GDM1 (cell line): ENCODE measurements around the gene RSL1D1.
"Not testable (repeated sequence)": the region's sequence is repeated elsewhere in the genome, so short reads cannot be mapped to it uniquely, and the experiment has no call there.

Source experiments
- DNase-seq: peaks from one replicate; lab custom pipeline; 2025; lab: John Stamatoyannopoulos, UW

RSL1D1 gene

GRCh38 chr16:11797166-11797956 lies 54.0 kb downstream of the RSL1D1 start, which contains the start of gene ZC3H7A:
ZC3H7A (minus strand) TSS chr16:11797258; CDS start chr16:11782354, 14,904 bp downstream.
- peak; percentile 97 for DNase-seq

GRCh38 chr16:11796227-11797165 lies 54.8 kb downstream of the RSL1D1 start:
- no peak for DNase-seq

- DNase-seq = no peak
These were observed 55.5 kb downstream of the RSL1D1 start for GRCh38 chr16:11795887-11796226.

GRCh38 chr16:11794996-11795886 lies 56.1 kb downstream of the RSL1D1 start:
- DNase-seq = no peak

- DNase-seq = no peak
These were observed 56.9 kb downstream of the RSL1D1 start for GRCh38 chr16:11794447-11794846.

- no peak for DNase-seq
These were observed 57.5 kb downstream of the RSL1D1 start for GRCh38 chr16:11793840-11794239.

GRCh38 chr16:11792410-11793241 lies 58.7 kb downstream of the RSL1D1 start:
- no peak for DNase-seq

- no peak for DNase-seq
These were observed 60.1 kb downstream of the RSL1D1 start for GRCh38 chr16:11791144-11791828.

GRCh38 chr16:11788914-11789313 lies 62.4 kb downstream of the RSL1D1 start:
- no peak for DNase-seq

GRCh38 chr16:11784980-11785599 lies 66.3 kb downstream of the RSL1D1 start:
- DNase-seq = not testable (repeated sequence)

- not testable (repeated sequence) for DNase-seq
These were observed 67.0 kb downstream of the RSL1D1 start for GRCh38 chr16:11784381-11784780.

- no peak for DNase-seq
These were observed 67.3 kb downstream of the RSL1D1 start for GRCh38 chr16:11784038-11784369.
